ENCODE measurements around the gene AP5M1. TPM values are rescaled to one million over a fixed set of nuclear protein-coding genes. Genes with fewer than 3 reads are reported as not detected.

Gene AP5M1
- total RNA-seq, 4 donors from 2014 or later = 16.7 to 42.4 (median 27.6) TPM

GRCh38 chr14:57259672-57260071 lies 9.1 kb upstream of the AP5M1 start:
- TF ChIP-seq POLR2A (IDR thresholded peaks at IDR 0.05) = no peak
- TF ChIP-seq CTCF (IDR thresholded peaks at IDR 0.05) = no peak
- no peaks in the 10 kb centered on the region for H3K4me1 ChIP-seq
- peaks cover 0 to 4% of the 10 kb centered on the region in 2 donors for H3K9me3 ChIP-seq
- no peak overlapping the region for H3K27ac ChIP-seq
- no peaks in the 10 kb centered on the region for H3K27me3 ChIP-seq
- intact Hi-C loops (cut with DNase I; ENCODE audit: low total_unique reads) = no loop called here
- H3K36me3 ChIP-seq = no peaks in the 10 kb centered on the region
- no peak for DNase-seq
- no peak overlapping the region for H3K4me3 ChIP-seq

- intact Hi-C loops (cut with DNase I; ENCODE audit: low total_unique reads) = no loop called here
- H3K9me3 ChIP-seq = peaks cover 0 to 4% of the 10 kb centered on the region in 2 donors
- no peak for DNase-seq
- H3K4me1 ChIP-seq = no peaks in the 10 kb centered on the region
- no peaks in the 10 kb centered on the region for H3K36me3 ChIP-seq
- H3K27me3 ChIP-seq = no peaks in the 10 kb centered on the region
- H3K4me3 ChIP-seq = no peak overlapping the region
- no peak overlapping the region for H3K27ac ChIP-seq
- TF ChIP-seq POLR2A (IDR thresholded peaks at IDR 0.05) = no peak
- TF ChIP-seq CTCF (IDR thresholded peaks at IDR 0.05) = no peak
Observed at GRCh38 chr14:57261604-57262003, 7.2 kb upstream of the AP5M1 start.

GRCh38 chr14:57262117-57262516 lies 6.7 kb upstream of the AP5M1 start:
- TF ChIP-seq CTCF (IDR thresholded peaks at IDR 0.05) (no peak), POLR2A (IDR thresholded peaks at IDR 0.05) (no peak)
- Histone ChIP-seq H3K4me1 (no peaks in the 10 kb centered on the region), H3K36me3 (no peaks in the 10 kb centered on the region), H3K4me3 (no peak overlapping the region), H3K27me3 (no peaks in the 10 kb centered on the region), H3K9me3 (peaks cover 0 to 4% of the 10 kb centered on the region in 2 donors), H3K27ac (no peak overlapping the region)
- intact Hi-C loops (cut with DNase I; ENCODE audit: low total_unique reads) = no loop called here
- DNase-seq = no peak

- H3K9me3 ChIP-seq = no peaks in the 10 kb centered on the region
- no peak overlapping the region for H3K4me3 ChIP-seq
- no peak for DNase-seq
- TF ChIP-seq CTCF (IDR thresholded peaks at IDR 0.05) = no peak
- no peak for TF ChIP-seq POLR2A (IDR thresholded peaks at IDR 0.05)
- H3K4me1 ChIP-seq = peaks cover 0 to 6% of the 10 kb centered on the region in 2 donors
- peak overlapping the region in 1 of 2 donors; percentile 8 for H3K27ac ChIP-seq
- H3K36me3 ChIP-seq = no peaks in the 10 kb centered on the region
- H3K27me3 ChIP-seq = no peaks in the 10 kb centered on the region
- intact Hi-C loops (cut with DNase I; ENCODE audit: low total_unique reads) = no loop called here
Observed at GRCh38 chr14:57266065-57266464, 2.7 kb upstream of the AP5M1 start.

- Histone ChIP-seq H3K4me1 (peaks cover 0 to 6% of the 10 kb centered on the region in 2 donors), H3K4me3 (no peak overlapping the region), H3K27ac (no peak overlapping the region), H3K36me3 (no peaks in the 10 kb centered on the region), H3K9me3 (no peaks in the 10 kb centered on the region), H3K27me3 (no peaks in the 10 kb centered on the region)
- TF ChIP-seq POLR2A (IDR thresholded peaks at IDR 0.05) (no peak), CTCF (IDR thresholded peaks at IDR 0.05) (no peak)
- intact Hi-C loops (cut with DNase I; ENCODE audit: low total_unique reads) = no loop called here
- DNase-seq = no peak
Observed at GRCh38 chr14:57273236-57273635, 4.5 kb downstream of the AP5M1 start.
